Measurements from ENCODE around the gene HES3.

GRCh38 chr1:6266641-6267040 lies 22.7 kb downstream of the HES3 start:
- TF ChIP-seq CTCF (IDR thresholded peaks at IDR 0.05) (no peak), POLR2A (IDR thresholded peaks at IDR 0.05) (no peak)
